Stimulated activated CD4-positive, alpha-beta T cell treated with anti-CD3 and anti-CD28 coated beads, Interleukin-12 subunit alpha, Interleukin-12 subunit beta, amount 100 ng/mL, for 48 hours (primary cell): ENCODE data around the gene PM20D1.
A peak's percentile ranks its signal among the peaks of the same experiment; 100 is the strongest.
"Not testable (repeated sequence)": the region's sequence is repeated elsewhere in the genome, so short reads cannot be mapped to it uniquely, and the experiment has no call there.

Experiments used
- DNase-seq, 3 donors: peaks; one replicate each; pipeline ENCODE4 v3.0.0-alpha.2; 2020; ENCODE audit warnings: low read depth in 2 of 3, low spot score in 1 of 3

Gene PM20D1

DNA sequence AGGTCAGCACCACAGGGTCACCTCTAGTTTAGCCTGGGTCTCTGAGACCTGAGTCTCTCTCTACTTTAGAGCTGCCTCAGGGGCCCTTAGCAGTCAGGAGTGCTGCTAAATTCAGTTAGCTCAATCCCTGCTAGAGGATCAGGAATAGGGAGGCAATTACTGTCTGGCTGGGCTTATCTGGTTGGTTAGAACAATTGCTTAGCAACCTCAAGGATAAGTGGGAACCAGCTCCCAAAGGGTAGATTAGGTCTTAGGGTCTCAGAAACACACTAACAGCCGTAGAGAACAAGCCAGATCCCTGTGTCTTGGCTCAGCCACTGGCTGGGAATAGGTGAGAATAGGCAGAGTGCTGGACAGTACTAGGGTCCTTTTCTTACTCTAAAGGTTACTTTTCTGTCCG is 7.7 kb downstream of the PM20D1 start:
- DNase-seq: no peak

GRCh38 chr1:205840146-205840923 is 9.6 kb downstream of the PM20D1 start:
- no peak for DNase-seq

- DNase-seq: no peak
These were observed 12.5 kb downstream of the PM20D1 start for GRCh38 chr1:205837382-205837970.

- no peak for DNase-seq
These were observed 15.2 kb downstream of the PM20D1 start for GRCh38 chr1:205834751-205835150.

- DNase-seq: no peak
These were observed 17.6 kb downstream of the PM20D1 start for GRCh38 chr1:205832326-205832751.

DNA sequence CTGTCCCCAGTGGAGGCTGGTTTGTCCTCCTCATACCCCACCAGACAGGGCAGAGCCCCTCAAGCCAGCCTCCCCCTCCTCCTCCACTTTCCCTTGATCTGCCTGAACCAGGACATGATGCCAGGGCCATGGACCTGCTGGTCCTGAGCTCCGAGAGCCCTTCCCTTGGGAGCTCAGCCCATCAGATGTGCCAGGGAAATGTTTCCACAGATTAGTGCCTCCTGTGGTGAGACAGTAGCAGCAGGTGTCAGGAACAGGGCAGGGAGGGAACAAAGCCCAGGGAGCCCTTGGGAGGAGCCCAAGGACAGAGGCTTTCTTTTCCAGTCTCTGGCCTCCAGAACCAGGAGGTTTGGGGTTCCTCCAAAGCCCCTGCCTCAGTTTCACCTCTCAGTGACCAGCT is 22.3 kb downstream of the PM20D1 start:
- no peak for DNase-seq

DNA sequence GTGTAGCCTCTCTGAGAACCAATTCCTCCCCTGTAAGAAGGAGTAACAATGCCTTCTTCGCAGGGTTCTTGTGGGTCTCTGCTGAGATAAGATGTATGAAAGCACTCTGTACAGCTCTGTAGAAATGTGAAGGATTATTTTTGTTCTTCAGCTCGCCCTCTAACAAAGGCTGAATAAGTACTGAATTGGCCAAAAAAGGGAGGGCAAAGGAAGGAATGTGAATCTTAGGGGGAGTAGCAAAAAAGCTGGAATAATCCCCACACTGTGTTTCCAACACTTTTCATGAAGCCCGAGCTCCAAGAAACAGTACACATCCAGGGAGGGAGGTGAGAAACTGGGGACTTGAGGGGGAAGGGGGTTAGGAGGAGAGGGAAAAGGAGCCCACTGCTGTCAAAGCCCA is 22.9 kb downstream of the PM20D1 start:
- no peak for DNase-seq

- no peak for DNase-seq
These were observed 23.7 kb downstream of the PM20D1 start for GRCh38 chr1:205826016-205826806.

DNA sequence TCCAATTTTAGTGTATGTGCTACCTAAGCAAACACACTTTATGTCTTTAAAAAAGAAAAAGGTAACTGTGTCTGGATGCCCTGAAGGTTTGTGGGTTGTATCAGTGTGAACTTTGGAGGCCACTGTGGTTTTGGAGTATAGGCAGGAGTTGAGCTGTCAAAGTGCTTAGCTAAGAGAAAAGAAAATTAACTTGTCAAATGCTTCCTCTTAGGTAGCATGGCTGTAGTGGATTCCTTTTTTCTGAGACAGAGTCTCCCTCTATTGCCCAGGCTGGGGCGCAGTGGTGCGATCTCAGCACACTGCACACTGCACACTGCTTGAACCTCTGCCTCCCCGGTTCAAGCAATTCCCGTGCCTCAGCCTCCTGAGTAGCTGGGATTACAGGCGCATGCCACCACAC is 25.8 kb downstream of the PM20D1 start:
- DNase-seq: no peak

DNA sequence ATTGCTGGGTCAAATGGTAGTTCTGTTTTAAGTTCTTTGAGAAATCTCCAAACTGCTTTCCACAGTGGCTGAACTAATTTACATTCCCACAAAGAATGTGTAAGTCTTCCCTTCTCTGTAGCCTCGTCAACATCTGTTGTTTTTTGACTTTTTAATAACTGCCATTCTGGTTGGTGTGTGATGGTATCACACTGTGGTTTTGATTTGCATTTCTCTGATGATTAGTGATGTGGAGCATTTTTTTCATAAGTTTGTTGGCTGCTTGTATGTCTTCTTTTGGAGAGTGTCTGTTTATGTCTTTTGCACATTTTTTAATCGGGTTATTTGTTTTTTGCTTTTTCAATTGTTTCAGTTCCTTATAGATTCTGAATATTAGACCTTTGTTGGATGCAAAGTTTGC is 26.7 kb downstream of the PM20D1 start:
- not testable (repeated sequence) for DNase-seq

DNA sequence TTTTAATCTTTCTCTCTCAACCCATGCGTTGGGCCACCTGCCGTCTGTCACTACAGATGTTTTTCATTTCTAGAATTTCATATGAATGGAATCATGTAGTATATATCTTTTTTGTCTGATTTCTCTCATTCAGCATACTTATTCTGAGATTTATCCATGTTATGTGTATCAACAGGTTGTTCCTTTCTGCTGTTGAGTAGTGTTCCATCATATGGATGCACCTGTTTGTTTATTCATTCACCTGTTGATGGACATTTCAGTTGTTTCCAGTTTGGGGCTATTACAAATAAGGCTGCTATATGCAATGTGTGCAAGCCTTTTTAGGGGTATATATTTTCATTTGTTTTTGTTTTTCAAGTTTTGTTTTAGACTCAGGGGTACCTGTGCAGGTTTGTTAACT is 27.5 kb downstream of the PM20D1 start:
- no peak for DNase-seq

- no peak for DNase-seq
These were observed 31.9 kb downstream of the PM20D1 start for GRCh38 chr1:205817988-205818387.

DNA sequence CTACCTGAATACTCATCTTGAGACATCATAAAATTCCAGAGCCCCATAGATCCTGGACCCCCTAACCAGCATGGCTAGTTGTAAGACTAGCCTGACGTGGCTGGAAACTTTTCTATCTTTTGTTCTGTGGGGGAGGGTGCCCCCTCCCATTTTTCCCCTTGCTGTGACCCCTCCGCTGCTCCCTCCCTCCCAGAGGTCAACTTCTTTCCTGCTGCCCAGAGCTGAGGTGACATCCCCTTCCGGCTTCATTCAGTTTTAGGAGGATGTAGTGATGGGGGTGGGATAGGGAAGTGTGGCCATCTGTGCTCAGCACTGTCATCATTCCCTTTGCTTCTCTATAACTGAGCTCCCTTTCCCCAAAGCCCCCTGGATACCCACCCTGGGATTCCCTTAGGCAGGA is 32.6 kb downstream of the PM20D1 start:
- DNase-seq: no peak

- peak in 1 of 3 donors; percentile 32 for DNase-seq
These were observed 36.2 kb downstream of the PM20D1 start for GRCh38 chr1:205813755-205814058.

GRCh38 chr1:205812878-205813754 is 36.8 kb downstream of the PM20D1 start, which contains the start of gene SLC41A1:
Gene SLC41A1, minus strand, starts transcription at chr1:205813198. Its CDS starts 2,757 bp downstream, at chr1:205810441.
- peak; percentile 83 to 89 (median 89) for DNase-seq

- DNase-seq: peak in 1 of 3 donors; percentile 7
These were observed 37.6 kb downstream of the PM20D1 start for GRCh38 chr1:205812271-205812877.

DNA sequence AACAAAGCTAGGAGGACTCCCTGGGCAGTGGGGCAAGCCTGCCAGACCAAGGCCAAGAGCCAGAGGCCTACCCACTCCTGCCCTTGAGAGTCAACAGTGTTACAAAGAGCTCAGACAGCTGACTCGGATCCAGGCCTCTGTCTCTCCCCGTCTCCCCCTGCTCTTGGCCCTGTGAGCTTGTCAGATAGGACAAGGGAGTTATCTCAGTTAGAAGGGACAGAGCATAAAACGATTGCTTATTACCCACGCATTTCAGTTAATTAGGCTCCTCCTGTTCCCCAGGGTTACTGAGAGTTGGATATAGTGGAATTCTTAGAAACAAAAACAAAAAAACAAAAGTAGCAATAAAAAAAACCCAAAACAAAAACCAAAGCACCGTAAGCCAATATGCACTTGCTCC is 38.3 kb downstream of the PM20D1 start:
- no peak for DNase-seq

- no peak for DNase-seq
These were observed 39.3 kb downstream of the PM20D1 start for GRCh38 chr1:205810448-205811157.

DNA sequence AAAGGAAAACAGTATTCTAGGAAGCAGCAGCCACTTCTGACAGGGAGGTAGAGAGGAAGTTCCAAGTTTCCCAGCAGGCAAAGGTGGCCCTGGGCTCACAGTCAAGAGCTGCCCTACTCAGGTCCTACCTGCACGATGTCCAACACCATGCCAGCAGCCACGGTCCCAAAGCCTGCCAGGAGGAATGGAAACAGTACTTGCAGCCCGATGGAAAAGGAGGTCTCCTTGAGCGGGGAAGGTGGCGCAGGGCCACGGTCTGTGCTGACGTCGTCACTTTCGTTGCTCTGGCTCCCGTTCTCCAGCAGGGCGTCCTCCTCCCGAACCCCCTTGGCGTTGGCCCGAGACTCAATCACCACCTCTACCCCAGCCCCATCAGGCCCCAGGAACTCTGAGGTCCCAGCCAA is 40.0 kb downstream of the PM20D1 start:
- no peak for DNase-seq

GRCh38 chr1:205809469-205809868 is 40.5 kb downstream of the PM20D1 start:
- DNase-seq: no peak
